GM19372 (cell line): ENCODE results near the gene DHRS12.

Experiments used
- ATAC-seq: cut with Tn5 transposase; IDR thresholded peaks from one replicate; pipeline ENCODE4 v1.9.1; 2021; ENCODE audit warnings: mild to moderate bottlenecking, low read depth, moderate library complexity; ENCODE audit not compliant: unreplicated experiment

DHRS12 gene

DNA sequence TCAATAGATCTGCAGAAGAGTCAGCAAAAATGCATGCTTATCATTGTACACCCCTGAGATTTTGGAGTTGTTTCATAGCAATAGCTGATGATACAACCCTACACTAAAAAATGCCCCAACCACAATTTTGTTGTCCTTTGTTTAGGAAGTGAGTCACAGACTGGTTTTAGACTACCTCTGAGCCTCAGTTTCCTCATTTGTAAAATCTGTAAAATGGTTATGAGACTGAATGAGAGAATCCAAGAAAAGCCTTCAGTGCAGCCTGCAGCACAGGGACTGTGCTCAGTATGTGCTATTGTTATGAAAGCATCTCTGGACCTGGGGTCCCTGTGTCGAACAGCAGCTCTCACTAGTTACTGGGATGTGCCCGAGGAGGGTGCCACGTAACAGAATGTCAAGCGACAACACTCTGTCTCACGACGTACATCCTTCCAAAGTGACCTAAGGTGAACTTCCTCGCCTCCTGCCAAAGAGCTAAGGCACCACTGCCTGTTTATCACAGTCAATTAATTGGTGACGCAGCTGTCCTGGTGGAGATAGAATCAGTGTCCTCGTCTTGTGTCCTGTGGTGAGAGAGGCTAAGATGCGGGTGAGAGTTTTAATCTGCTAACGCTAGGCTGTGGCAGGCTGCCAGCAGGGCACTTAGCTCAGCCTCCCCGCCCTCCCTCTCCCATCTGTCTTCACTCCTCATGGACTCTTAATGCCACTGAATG is 18.1 kb downstream of the DHRS12 start:
- ATAC-seq = no peak

- no peak for ATAC-seq
These were observed 19.9 kb downstream of the DHRS12 start for GRCh38 chr13:51784097-51784496.

DNA sequence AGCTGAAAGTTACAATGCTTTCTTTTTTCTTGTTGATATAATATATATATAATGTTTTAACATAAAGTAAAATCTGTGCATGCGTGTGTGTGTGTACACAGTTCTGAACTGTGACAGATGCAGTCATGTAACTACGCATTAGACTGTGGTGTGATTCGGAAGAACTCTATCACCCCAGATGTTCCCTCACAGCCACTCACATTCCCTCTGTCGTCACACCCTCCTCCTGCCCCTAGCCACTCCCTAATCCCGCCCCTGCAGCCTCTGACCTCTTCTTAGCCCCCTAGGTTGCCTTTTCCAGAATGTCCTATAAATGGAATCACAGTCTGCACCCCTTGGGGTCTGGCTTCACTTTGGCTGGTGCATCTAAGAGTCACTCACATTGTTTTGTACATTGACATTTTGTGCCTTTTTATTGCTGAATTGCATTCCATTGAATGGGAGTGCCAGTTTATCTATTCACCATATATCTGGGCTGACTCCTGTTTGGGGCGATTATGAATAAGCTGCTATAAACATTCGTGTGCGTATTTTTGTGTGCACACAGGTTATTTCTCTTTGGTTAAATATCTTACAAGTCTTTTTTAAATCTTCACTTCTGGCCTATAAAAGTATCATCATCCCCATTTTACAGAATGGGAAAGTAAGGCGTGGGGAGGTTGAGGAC is 20.4 kb downstream of the DHRS12 start:
- no peak for ATAC-seq

- no peak for ATAC-seq
These were observed 21.8 kb downstream of the DHRS12 start for GRCh38 chr13:51782026-51782710.

DNA sequence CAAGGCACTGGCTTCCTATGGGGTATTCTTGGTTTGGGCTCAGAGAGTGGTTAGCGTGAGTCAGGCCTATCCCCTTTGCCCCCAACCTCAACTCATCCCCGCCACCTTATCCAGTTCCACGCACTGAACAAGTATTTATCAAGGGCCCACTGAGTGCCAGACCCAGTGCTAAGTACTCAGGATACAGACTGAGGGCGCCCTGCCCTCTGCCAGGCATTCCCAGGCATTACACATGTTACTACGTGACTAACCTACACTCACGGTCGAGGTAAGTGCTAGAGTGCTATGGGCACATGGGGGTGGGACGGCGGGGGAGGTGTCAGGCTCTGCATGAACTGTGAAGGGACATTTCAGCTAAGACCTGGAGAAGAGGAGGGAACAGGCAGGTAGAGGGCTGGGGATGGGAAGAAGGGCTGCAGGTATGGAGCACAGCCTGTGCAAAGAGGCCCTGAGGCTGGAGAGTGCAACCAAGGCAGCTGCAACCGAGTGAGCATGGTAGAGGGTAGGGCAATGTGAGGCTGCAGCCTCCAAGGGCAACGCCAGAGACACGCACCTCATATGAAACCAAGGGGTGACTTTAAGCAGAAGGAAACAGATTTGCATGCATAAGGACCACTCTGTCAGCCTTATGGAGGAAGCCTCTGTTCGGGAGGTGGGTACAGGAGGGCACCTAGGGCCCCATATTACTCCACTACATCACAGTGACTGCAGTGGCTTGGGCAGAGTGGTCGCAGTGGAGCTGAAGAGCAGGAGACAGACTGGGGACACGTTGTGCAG is 22.5 kb downstream of the DHRS12 start:
- ATAC-seq = no peak

DNA sequence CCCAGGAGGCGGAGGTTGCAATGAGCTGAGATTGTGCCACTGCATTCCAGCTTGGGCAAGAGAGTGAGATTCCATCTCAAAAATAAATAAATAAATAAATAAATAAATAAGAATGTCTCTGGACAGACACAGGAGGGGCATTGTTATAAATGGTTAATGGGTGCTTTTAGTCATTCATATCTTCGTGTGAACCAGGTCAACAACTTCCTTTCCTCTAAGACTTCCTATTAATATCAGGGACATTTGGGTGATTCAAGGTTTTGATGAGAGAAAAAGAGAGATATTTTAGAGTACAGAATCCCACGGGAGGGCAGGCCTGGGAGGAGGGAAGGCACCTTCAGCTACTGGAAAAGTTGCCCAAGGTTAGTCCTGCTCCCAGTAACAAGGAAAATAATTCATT is 23.9 kb downstream of the DHRS12 start:
- no peak for ATAC-seq

GRCh38 chr13:51778392-51778791 is 25.6 kb downstream of the DHRS12 start:
- ATAC-seq = no peak

GRCh38 chr13:51777921-51778320 is 26.0 kb downstream of the DHRS12 start:
- ATAC-seq = no peak

DNA sequence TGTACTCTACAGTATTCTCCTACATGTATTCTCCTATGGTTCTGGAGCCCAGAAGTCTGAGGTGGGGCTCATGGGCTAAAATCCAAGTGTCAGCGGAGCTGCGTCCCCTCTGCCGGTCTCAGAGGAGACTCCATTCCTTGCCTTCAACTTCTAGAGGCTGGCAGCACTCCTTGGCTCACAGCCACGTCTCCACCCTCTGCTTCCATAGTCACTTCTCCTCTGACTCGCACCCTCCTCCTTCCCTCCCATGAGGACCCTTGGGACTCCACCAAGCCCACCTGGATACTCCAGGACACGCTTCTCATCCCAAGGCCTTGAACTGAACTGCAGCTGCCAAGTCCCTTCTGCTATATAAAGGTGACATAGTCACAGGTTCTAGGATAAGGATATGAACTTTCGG is 27.8 kb downstream of the DHRS12 start:
- no peak for ATAC-seq

- ATAC-seq = no peak
These were observed 30.4 kb downstream of the DHRS12 start for GRCh38 chr13:51773515-51773914.

- no peak for ATAC-seq
These were observed 31.2 kb downstream of the DHRS12 start for GRCh38 chr13:51772781-51773180.

GRCh38 chr13:51772105-51772455 is 31.9 kb downstream of the DHRS12 start:
- ATAC-seq = no peak

- no peak for ATAC-seq
These were observed 32.4 kb downstream of the DHRS12 start for GRCh38 chr13:51771418-51772104.

DNA sequence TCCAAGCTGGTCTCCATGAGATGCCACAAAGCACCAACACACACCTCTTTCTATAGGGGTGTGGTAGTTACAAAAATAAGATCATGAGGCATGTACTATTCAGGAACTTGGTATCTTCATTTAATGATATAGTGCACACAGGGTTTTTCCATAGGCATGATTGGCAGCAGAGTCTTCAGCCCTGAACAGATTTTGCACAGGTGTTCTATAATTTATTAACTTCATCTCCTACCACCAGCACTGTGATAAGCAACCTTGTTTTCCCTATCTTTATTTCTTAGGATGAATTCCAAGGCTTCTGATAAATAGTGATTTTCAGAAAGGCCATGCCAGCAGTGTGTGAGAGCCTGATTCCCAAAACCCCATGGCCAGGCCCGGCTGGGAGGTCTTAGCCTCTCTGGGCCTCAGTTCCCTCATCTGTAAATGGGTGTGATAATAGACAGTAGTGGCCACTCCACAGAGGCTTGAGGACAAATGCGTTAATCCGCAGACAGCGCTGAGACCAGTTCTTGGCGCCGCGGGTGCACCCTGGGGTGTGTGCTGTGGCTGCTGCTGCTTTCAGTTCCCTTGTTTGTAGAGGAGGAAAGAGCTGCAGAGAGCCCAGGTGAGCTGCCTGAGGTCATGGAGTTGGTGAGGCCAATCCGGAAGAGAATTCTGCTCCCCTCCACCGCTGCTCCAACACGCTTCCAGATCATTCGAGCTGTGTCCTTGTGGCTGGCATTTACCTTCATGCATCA is 33.1 kb downstream of the DHRS12 start:
- ATAC-seq = no peak

DNA sequence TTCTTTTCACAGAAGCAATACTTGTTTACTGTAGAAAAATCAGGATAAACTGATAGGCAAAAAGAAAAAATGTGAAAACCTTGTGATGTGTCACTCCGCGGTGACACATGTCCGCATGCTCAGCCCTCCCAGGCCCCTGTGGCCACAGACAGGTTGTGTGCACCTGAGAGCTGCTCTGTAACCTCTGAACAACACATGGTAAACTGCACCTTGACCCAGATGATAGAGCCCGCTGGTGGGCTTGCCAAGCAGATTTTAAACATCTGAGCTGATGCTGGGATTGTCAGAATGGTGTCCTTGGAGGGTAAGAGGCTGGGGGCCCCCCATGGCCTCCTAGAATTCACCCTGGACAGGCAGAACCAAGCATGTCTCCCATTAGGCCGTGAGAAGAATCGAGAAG is 33.8 kb downstream of the DHRS12 start:
- ATAC-seq = no peak

DNA sequence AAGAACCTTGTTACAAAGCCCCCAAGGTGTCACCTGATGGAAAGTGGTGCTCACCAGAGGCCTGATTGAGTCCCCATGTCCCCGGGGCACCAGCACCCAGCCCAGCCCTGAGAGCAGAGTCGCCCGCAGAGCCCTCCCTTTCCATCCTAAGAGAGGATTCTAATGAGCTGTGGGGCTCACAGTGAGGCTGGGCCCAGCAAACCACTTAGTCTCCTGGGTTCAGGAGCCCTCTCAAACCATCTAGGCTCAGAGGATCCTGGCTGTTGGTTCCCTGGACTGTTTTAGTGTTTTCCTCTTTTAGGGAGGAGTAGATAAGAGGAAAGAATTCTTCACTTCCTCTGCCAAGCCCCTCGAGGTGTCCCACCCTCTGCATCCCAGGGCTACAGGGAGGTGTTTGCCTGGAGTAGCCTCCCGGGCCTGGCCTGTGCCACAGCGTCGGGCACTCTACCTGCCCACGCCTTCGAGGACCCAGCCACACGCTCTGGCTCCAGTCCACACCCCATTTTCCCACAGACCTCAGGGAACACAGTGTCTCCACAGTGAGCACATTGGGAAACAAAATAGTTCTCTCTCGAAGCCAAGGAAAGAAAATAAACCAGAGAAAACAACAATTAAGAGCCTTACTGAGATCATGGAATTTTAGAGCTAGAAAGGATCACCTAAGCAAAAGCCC is 34.4 kb downstream of the DHRS12 start:
- ATAC-seq = no peak

DNA sequence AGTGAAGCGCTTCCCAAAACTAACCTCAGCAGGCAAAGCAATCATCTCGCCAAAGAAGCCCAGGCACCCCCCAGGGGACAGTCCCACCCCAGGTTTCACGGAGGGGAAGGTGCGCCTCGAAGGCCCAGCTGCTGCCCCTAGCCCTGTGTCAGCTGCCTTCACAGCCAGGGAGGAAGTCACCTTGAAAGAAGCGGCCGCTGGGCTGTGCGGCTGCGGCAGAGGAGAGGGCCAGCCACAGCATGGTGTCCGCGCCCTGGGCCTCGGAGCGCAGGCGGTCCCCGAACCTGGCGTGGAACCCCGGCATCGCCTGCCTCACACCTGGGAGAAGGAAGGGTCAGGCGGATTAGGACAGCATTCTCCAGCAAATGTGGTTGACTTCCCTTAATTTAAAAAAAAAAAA is 35.0 kb downstream of the DHRS12 start:
- no peak for ATAC-seq

GRCh38 chr13:51768378-51768921 is 35.5 kb downstream of the DHRS12 start:
- no peak for ATAC-seq

DNA sequence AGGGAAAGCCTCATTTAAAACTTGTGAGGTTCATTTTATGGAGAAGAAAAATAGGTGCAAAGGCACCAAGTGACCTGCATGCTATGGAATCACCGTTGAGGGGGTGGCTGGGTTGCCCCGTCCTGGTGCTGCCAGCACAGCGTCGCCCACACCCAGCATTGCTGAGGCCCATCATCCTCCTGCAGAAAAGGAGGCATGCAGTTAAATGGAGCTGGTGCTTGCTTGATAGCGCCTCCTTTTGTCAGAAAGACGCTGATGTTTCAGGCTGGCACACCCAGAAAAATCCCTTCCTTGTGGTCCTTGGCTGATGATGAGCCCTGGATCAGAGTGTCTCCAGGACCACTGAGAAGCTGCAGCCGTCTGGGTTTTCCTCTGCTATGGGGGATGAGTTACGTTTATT is 36.9 kb downstream of the DHRS12 start:
- no peak for ATAC-seq
